ENCODE results near the gene RPL31.

RPL31 gene

DNA sequence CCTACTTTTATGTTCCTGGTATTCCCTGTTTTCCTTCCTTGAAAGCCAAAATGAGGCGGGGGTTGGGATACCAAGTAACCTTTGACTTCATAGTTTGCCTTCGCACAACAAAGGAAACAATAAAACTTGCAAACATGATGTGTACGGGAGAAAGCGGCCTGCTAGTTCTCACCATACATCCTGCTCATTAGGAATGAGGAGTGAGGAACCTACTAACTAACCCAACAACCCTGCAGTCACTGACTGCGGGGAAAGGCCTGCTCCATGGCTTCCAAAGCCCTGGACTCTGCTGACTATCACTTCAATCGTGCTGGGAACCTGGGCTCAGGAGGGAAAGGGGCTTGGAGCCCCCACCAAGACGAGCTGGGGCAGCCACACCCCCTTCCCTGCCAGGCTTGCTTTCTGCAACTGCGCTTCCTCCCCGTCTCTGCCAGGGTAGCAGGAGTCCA is 24.2 kb downstream of the RPL31 start:
- TF ChIP-seq, protein P1, sequence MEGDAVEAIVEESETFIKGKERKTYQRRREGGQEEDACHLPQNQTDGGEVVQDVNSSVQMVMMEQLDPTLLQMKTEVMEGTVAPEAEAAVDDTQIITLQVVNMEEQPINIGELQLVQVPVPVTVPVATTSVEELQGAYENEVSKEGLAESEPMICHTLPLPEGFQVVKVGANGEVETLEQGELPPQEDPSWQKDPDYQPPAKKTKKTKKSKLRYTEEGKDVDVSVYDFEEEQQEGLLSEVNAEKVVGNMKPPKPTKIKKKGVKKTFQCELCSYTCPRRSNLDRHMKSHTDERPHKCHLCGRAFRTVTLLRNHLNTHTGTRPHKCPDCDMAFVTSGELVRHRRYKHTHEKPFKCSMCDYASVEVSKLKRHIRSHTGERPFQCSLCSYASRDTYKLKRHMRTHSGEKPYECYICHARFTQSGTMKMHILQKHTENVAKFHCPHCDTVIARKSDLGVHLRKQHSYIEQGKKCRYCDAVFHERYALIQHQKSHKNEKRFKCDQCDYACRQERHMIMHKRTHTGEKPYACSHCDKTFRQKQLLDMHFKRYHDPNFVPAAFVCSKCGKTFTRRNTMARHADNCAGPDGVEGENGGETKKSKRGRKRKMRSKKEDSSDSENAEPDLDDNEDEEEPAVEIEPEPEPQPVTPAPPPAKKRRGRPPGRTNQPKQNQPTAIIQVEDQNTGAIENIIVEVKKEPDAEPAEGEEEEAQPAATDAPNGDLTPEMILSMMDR (IDR thresholded peaks at IDR 0.05; ENCODE audit: extremely low read depth, insufficient read depth, missing control alignments) = no peak
- in situ Hi-C loops (cut with MboI; ENCODE audit: low pct_unique_long_range_greater_than_20kb, low sequenced_read_pairs, unreplicated experiment) = loop anchor here (25.0 kb wide), 1 partner anchor 136 kb away; the partner anchor contains the start of gene TBC1D8
- DNase-seq (ENCODE audit: low spot score) = no peak

DNA sequence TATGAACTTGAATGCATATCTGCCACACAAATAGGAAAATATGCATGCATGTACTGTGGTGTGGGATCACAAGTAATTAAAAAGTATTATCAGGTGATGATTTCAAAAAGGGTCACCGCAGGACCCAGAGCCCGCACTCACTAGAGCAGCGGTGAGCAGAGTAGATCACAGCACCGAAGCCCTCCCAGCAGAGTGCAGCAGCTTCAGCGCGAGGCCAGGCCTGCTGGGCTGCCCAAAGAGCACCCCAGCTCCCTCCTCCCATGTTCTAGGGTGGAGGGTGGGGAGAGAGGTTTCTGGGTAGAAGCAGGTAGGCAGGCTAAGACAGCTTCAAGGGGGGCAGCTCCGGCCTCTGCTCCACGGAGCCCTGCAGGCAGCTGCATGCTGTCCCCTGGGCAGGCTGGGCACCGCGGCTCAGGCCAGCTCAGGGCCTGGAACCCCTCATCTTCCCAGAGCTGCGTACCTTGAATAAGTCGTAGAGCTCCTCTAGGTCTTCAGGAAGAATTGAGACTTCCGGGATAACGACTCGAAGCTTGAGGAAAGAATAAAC is 24.9 kb downstream of the RPL31 start:
- in situ Hi-C loops (cut with MboI; ENCODE audit: low pct_unique_long_range_greater_than_20kb, low sequenced_read_pairs, unreplicated experiment) = loop anchor here (25.0 kb wide), 1 partner anchor 135 kb away; the partner anchor contains the start of gene TBC1D8
- DNase-seq (ENCODE audit: low spot score) = no peak
- TF ChIP-seq, protein P1 (IDR thresholded peaks at IDR 0.05; ENCODE audit: extremely low read depth, insufficient read depth, missing control alignments) = no peak

DNA sequence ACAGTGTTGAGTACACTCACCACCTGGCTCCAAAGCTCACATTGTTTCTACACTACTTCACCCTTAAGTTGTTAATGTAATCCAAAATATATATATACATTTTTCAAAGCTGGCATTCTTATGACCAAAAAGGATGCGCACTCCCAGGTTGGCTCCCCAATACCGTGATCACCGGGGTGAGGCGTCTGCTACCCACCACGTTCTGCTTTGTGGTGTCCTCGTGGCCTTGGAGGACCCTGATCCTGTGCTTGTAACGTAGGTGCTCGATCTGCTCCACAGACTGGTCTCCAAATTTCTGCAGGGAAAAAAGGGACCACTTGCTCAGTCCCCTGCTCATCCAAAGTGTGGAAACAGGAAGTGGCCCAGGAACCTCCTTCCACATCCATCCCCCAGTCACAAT is 25.8 kb downstream of the RPL31 start:
- in situ Hi-C loops (cut with MboI; ENCODE audit: low pct_unique_long_range_greater_than_20kb, low sequenced_read_pairs, unreplicated experiment) = loop anchor here (25.0 kb wide), 1 partner anchor 134 kb away; the partner anchor contains the start of gene TBC1D8
- TF ChIP-seq, protein P1 (IDR thresholded peaks at IDR 0.05; ENCODE audit: extremely low read depth, insufficient read depth, missing control alignments) = no peak
- DNase-seq (ENCODE audit: low spot score) = no peak

DNA sequence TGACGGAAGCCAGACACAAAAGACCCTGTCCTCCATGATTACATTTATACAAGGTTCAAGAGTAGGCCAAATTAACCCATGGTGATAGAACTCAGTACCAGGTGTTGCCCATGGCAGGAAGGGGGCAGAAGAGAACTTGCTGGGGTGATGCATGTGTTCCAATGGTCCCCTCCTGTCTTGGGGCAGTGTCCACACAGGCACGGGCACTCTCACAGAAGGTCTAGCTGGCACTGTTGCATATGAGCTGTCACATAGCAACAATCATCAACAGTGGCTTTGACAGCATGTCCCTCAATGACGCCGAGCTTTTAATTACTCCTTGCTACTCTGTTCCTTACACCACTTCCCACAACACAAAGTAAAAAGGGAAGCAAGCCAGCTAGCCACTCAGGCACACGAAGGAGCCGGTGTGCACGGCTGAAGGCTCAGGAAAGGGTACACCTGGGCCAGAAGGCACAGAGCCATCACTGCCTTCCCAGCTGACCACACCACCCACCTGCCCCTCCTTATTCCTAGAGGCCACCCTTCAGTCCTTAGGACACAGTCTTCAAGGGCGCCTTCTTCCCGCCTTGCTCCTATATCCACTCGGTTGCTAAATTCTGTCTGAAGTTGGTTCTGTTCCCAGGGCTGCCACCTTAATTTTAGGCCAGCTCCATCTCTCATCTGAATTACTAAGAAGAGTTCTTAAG is 28.9 kb downstream of the RPL31 start:
- no peak for DNase-seq (ENCODE audit: low spot score)
- in situ Hi-C loops (cut with MboI; ENCODE audit: low pct_unique_long_range_greater_than_20kb, low sequenced_read_pairs, unreplicated experiment) = loop anchor here (25.0 kb wide), 1 partner anchor 131 kb away; the partner anchor contains the start of gene TBC1D8
- TF ChIP-seq, protein P1 (IDR thresholded peaks at IDR 0.05; ENCODE audit: extremely low read depth, insufficient read depth, missing control alignments) = no peak

DNA sequence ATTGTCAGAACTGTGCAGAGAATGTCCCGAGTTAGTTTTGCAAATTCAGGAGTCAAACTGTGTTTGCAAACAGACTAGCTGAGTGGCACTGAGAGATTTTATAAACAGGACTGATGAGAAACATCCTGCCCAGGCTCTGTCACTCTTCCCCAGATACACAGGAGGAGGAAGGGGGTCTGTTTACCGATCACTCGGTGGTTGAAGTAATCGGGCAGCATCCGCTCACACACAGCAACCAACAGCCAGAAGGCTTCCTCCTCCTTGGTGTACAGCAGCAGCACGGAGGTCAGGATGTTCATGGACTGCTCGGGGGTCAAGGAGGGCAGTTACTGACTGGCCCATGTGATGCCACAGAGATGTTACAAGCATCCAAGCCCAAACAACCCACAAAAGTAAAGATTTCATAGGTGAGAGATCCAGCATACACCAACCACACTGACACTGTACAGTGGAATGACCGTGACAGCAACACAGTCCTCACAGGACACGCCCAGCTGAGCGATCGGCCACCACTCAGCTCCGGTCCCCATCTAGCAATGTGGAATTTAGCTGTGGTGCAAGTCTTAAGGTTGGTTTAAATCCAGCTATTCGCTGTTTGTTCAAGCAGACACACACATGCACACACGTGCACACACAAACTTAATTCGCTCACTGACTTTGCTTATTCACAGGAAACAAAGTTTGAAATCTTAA is 30.1 kb downstream of the RPL31 start:
- no peak for DNase-seq (ENCODE audit: low spot score)
- TF ChIP-seq, protein P1 (IDR thresholded peaks at IDR 0.05; ENCODE audit: extremely low read depth, insufficient read depth, missing control alignments) = no peak
- in situ Hi-C loops (cut with MboI; ENCODE audit: low pct_unique_long_range_greater_than_20kb, low sequenced_read_pairs, unreplicated experiment) = loop anchor here (25.0 kb wide), 1 partner anchor 130 kb away; the partner anchor contains the start of gene TBC1D8

DNA sequence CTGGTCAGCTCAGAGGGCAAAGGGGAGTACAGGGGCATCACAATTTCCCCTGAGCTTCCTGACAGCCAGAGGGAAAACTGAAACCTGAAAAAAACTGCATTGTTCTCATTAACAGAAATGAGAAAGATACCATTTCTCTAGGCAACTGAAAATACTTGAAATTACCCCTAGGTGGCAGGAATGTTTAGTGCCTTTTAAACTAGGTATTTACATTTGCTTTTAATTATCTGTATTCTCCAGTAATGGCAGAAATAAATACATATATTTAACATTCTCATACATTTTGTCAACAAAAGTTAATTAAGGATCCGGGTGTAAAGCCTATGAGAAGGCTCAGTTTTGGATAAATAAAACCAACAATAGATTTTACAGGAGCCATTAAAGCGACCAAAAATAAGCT is 34.5 kb downstream of the RPL31 start:
- TF ChIP-seq, protein P1 (IDR thresholded peaks at IDR 0.05; ENCODE audit: extremely low read depth, insufficient read depth, missing control alignments) = peak; percentile 55
- DNase-seq (ENCODE audit: low spot score) = peak; percentile 51
- in situ Hi-C loops (cut with MboI; ENCODE audit: low pct_unique_long_range_greater_than_20kb, low sequenced_read_pairs, unreplicated experiment) = loop anchor here (25.0 kb wide), 1 partner anchor 126 kb away; the partner anchor contains the start of gene TBC1D8

All from GM13977 (cell line).